Tibial nerve (tissue), 4 donors: ENCODE data around the gene ZNF234. TPM values are rescaled to one million over a fixed set of nuclear protein-coding genes. Genes with fewer than 3 reads are reported as not detected.

Experiments
- DNase-seq, 2 donors: peaks; one replicate each; pipeline ENCODE4 v3.0.0-alpha.2; 2019; ENCODE audit warnings: low spot score in 2 of 2
- H3K27ac ChIP-seq, 4 donors: fragments of 200-600 bp; sonication (generic) in 3 of 4; one replicate each; pipeline ENCODE4 v1.5.1; 2017 to 2019; ENCODE audit warnings: mild to moderate bottlenecking in 1 of 4
- H3K27me3 ChIP-seq, 2 donors: fragments of 200-600 bp; sonication (generic) in 1 of 2; one replicate each; pipeline versions ENCODE4 v1.5.1 to v1.6.0; 2017 to 2019
- H3K36me3 ChIP-seq, 3 donors: fragments of 200-600 bp; sonication (generic); one replicate each; pipeline ENCODE4 v1.5.1; 2018 to 2019
- H3K4me1 ChIP-seq, 4 donors: fragments of 200-600 bp; sonication (generic) in 3 of 4; one replicate each; pipeline ENCODE4 v1.5.1; 2017 to 2019
- H3K4me3 ChIP-seq, 4 donors: fragments of 200-600 bp; sonication (generic) in 3 of 4; one replicate each; pipeline ENCODE4 v1.5.1; 2017 to 2019; ENCODE audit warnings: mild to moderate bottlenecking in 1 of 4, moderate library complexity in 1 of 4
- H3K9me3 ChIP-seq, 4 donors: fragments of 200-600 bp; sonication (generic) in 3 of 4; one replicate each; pipeline ENCODE4 v1.5.1; 2017 to 2019
- EP300 ChIP-seq, 2 donors: sonication (generic); formaldehyde crosslinking; IDR thresholded peaks; one replicate each; pipeline ENCODE4 v1.6.1; 2017; ENCODE audit warnings: antibody characterized with exemption in 2 of 2, mild to moderate bottlenecking in 1 of 2
- POLR2A ChIP-seq, 2 donors: fragments of 450-650 bp; IDR thresholded peaks; one replicate each; pipeline ENCODE4 v1.6.1; 2017; ENCODE audit warnings: antibody characterized with exemption in 2 of 2, mild to moderate bottlenecking in 2 of 2, moderate library complexity in 2 of 2
- WGBS, 2 donors: methylation state at CpG; one replicate each; pipeline ENCODE4 v1.1.5; 2018; 5-methylcytosine and 5-hydroxymethylcytosine counted together
- total RNA-seq, 4 donors: library from RNA; depleted of rRNA; stranded (reverse); fragments of >200 nt; gene quantifications; one replicate each; pipeline ENCODE4 v1.1.0, GENCODE V29; 2016
- TF ChIP-seq, protein P1 (sequence below), 5 experiments: fragments of 200-600 bp in 3 of 5; fragments of 450-650 bp in 2 of 5; sonication (generic) in 3 of 5; IDR thresholded peaks; one replicate each; pipeline ENCODE4 v1.5.1; 2016 to 2019; ENCODE audit warnings: antibody characterized with exemption in 5 of 5, mild to moderate bottlenecking in 3 of 5, moderate library complexity in 2 of 5

Gene ZNF234
- total RNA-seq: 1 to 10 TPM; 6.9 to 7.9 (median 7.1) TPM

DNA sequence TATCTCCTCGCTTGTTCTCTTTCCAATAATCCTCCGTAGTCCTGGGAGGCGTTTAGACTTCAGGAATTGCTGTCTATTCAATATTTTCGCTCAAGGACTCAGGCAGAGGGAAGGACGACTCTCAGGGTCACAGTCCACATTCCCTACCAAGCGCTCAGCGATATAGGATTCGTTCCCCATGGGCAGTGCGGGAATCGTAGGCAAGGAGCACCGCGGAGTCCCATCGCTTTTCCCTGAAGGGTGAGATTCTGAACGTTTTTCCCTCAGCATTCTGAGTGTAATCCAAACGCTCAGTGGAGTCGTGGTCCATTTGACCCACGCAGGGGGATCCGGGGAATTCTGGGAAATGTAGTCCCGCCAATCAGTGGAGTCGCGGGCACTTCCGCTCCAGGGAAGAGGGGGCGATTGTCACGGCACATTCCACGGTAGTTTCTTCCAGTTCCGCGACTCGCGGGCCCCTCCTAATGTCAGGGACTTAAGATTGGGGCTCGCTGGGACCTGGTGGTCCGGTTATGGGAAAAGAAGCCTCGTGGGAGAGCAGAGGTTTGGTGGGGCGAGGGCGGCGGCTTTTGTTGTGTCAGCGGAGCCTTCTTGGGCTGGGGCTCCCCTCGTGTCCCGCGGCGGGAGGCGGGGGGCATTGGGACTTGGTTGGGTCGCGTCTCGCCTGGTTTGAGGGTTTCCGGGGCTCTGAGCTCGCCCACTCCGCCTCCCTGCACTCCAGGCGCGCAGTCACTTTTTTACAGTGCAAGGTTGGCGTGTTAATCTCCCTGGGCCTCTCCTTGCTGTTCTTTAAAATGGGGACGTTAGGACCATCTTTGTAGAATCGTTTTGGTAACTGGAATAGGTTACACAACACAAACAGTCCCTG is at the start of gene ZNF234:
Gene ZNF234 (plus strand): TSS at position 364 of the 868 bp plus-strand sequence. CDS start 3,079 bp downstream, outside the sequence.
- H3K27me3 ChIP-seq: no peaks in the 10 kb centered on the region
- peak within 1 kb of the TSS; percentile 68 to 92 (median 86) for H3K4me3 ChIP-seq
- WGBS, 2 donors: 0 to 1% methylated on average over 41 to 48 of the region's 52 CpGs
- TF ChIP-seq EP300 (IDR thresholded peaks at IDR 0.05): peak in 1 of 2 donors; percentile 67
- TF ChIP-seq, protein P1, sequence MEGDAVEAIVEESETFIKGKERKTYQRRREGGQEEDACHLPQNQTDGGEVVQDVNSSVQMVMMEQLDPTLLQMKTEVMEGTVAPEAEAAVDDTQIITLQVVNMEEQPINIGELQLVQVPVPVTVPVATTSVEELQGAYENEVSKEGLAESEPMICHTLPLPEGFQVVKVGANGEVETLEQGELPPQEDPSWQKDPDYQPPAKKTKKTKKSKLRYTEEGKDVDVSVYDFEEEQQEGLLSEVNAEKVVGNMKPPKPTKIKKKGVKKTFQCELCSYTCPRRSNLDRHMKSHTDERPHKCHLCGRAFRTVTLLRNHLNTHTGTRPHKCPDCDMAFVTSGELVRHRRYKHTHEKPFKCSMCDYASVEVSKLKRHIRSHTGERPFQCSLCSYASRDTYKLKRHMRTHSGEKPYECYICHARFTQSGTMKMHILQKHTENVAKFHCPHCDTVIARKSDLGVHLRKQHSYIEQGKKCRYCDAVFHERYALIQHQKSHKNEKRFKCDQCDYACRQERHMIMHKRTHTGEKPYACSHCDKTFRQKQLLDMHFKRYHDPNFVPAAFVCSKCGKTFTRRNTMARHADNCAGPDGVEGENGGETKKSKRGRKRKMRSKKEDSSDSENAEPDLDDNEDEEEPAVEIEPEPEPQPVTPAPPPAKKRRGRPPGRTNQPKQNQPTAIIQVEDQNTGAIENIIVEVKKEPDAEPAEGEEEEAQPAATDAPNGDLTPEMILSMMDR (IDR thresholded peaks at IDR 0.05): no peak
- DNase-seq: peak; percentile 40 to 79
- H3K27ac ChIP-seq: peak within 1 kb of the TSS; percentile 57 to 84 (median 82)
- H3K9me3 ChIP-seq: peaks cover 0 to 5% (median 0%) of the 10 kb centered on the region in 4 donors
- H3K36me3 ChIP-seq: peaks cover 0 to 31% (median 3%) of the 10 kb centered on the region in 3 donors
- H3K4me1 ChIP-seq: peaks cover 0 to 20% (median 8%) of the 10 kb centered on the region in 4 donors

DNA sequence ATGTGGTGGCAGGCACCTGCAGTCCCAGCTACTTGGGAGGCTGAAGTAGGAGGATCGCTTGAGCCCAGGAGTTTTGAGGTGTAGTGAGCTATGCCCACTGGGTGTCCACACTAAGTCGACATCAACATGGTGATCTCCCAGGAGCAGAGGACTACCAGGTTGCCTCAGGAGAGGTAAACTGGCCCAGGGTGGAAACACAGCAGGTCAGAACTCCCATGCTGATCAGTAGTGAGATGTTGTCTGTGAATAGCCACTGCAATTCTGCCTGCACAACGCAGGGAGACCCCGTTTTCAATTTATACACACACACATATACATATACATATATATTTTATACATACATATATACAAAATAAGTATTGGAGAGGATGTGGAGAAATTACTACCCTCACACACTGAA is 49.2 kb upstream of the ZNF234 start:
- H3K9me3 ChIP-seq: peaks cover 0 to 5% (median 0%) of the 10 kb centered on the region in 4 donors
- WGBS, 2 donors: 55 to 77% methylated on average over 4 of the region's 4 CpGs
- no peak overlapping the region for H3K27ac ChIP-seq
- no peak overlapping the region for H3K4me3 ChIP-seq
- no peak for TF ChIP-seq POLR2A (IDR thresholded peaks at IDR 0.05)
- TF ChIP-seq EP300 (IDR thresholded peaks at IDR 0.05): no peak
- TF ChIP-seq, protein P1 (IDR thresholded peaks at IDR 0.05): no peak
- H3K36me3 ChIP-seq: peaks cover 0 to 31% (median 0%) of the 10 kb centered on the region in 3 donors
- H3K27me3 ChIP-seq: no peaks in the 10 kb centered on the region
- peaks cover 0 to 24% (median 6%) of the 10 kb centered on the region in 4 donors for H3K4me1 ChIP-seq
- DNase-seq: no peak

DNA sequence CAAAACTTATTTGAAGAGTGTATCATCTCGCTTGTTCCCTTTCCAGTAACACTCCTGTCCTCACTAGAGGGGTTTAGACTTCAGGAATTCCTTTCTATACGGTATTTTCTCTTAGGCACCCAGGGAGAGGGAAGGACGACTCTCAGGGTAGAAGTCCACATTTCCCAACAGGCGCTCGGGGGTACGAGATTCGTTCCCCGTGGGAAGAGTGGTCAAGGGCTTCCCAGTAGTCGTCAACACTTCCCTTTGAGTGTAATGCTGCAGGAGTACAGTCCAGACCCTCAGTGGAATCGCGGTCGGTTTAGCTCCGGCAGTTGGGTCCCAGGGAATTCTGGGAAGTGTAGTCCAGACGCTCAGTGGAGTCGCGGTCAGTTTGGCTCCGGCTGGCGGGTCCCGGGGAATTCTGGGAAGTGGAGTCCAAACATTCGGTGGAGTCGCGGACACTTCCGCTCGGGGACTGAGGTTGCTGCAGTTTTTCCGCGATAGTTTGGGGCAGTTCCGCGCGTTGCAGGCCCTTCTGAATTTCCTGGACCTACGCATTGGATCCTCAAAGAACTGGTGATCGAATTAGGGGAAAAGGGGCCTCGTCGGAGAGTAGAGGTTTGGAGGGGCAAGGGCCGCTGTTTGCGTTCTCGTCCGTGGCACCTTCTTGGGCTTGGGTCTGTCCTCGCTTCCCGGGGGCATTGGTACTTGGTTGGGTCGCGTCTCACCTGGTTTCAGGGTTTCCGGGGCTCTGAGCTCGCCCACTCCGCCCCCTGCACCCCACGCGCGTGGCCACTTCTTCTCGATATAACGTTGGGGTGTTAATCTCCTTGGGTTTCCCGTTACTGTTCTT is 47.2 kb upstream of the ZNF234 start, which contains the start of gene ZNF224:
Gene ZNF224 (plus strand): TSS at position 431 of the 835 bp plus-strand sequence. CDS start 3,513 bp downstream, outside the sequence.
- DNase-seq: peak; percentile 75 to 85
- peaks cover 0 to 31% (median 0%) of the 10 kb centered on the region in 3 donors for H3K36me3 ChIP-seq
- TF ChIP-seq, protein P1 (IDR thresholded peaks at IDR 0.05): no peak
- TF ChIP-seq EP300 (IDR thresholded peaks at IDR 0.05) (peak; percentile 52 to 81), POLR2A (IDR thresholded peaks at IDR 0.05) (peak in 1 of 2 donors; percentile 34)
- H3K4me3 ChIP-seq: peak within 1 kb of the TSS; percentile 47 to 79 (median 68)
- WGBS, 2 donors: 0 to 1% methylated on average over 43 to 50 of the region's 50 CpGs
- peaks cover 0 to 24% (median 6%) of the 10 kb centered on the region in 4 donors for H3K4me1 ChIP-seq
- peak within 1 kb of the TSS in 3 of 4 donors; percentile 75 to 79 (median 77) for H3K27ac ChIP-seq
- H3K9me3 ChIP-seq: peaks cover 0 to 20% (median 0%) of the 10 kb centered on the region in 4 donors
- no peaks in the 10 kb centered on the region for H3K27me3 ChIP-seq

DNA sequence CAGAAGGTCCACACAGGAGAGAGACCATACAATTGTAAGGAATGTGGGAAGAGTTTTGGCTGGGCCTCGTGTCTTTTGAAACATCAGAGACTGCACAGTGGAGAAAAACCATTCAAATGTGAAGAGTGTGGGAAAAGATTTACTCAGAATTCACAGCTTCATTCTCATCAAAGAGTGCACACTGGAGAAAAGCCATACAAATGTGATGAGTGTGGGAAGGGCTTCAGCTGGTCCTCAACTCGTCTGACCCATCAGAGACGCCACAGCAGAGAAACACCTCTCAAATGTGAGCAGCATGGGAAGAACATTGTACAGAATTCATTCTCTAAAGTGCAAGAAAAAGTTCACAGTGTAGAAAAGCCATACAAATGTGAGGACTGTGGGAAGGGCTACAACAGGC is 33.6 kb upstream of the ZNF234 start:
- peaks cover 0 to 93% (median 30%) of the 10 kb centered on the region in 4 donors for H3K9me3 ChIP-seq
- WGBS, 2 donors: 93 to 94% methylated on average over 3 of the region's 3 CpGs

More for the DNA sequence above, 33.6 kb upstream of the ZNF234 start:
- Histone ChIP-seq H3K27ac (no peak overlapping the region), H3K36me3 (peaks cover 4 to 76% (median 13%) of the 10 kb centered on the region in 3 donors), H3K4me3 (no peak overlapping the region), H3K27me3 (no peaks in the 10 kb centered on the region), H3K4me1 (peaks cover 0 to 12% (median 7%) of the 10 kb centered on the region in 4 donors)
- TF ChIP-seq, protein P1 (IDR thresholded peaks at IDR 0.05): no peak
- TF ChIP-seq POLR2A (IDR thresholded peaks at IDR 0.05): no peak
- TF ChIP-seq EP300 (IDR thresholded peaks at IDR 0.05): no peak
- no peak for DNase-seq
